VCaP (cell line): Measurements from ENCODE around the gene CTSA.
A peak's percentile ranks its signal among the peaks of the same experiment; 100 is the strongest.

ENCODE experiments used
- H3K27ac ChIP-seq: fragments of 450-650 bp; 2 replicates; pipeline ENCODE4 v1.5.1; 2017
- TF ChIP-seq, protein P1 (sequence below): fragments of 450-650 bp; conservative IDR thresholded peaks from 2 replicates; pipeline ENCODE4 v1.5.1; 2017; ENCODE audit warnings: mild to moderate bottlenecking, moderate library complexity

The CTSA gene

DNA sequence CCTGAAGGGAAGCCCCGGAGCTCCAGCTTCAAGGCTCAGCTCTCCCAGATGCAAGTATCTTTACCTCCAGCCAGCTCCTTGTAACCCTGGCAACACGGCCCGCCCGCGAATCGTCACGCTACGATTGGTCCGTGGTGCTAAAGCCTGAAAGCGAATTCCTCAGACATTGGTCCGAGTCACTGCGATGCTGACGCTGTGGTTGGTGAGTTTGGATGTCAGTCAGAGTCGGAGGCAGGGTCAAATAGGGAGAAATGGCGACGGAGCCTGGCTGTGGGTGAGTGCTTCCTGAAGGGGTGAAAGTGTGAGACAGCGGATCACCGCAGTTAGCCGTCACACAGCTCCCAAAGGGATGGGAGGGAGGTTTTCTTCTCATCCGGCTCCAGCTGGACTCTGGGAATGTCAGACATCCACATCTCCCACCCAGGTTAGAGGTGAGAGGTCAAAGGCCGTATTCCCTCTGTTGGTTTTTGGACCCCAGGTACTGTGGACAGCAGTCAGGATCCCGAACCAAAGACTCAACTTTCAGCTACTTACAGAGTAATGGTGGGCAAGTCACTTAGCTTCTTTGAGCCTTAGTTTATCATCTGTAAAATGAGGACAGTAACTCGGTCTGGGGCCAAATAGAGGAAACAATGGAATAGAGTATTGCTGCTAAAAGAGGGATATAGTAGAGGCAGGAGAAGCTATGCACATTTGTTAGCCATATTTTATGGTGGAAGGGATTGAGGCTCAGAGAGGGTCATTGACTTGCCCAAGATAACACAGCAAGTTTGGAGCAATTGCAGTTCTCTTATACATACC is 9.9 kb upstream of the CTSA start, which contains the start of gene ZSWIM1:
ZSWIM1 (plus strand) TSS at position 240 of the 801 bp plus-strand sequence. CDS start 1,366 bp downstream, outside the sequence.
- TF ChIP-seq, protein P1, sequence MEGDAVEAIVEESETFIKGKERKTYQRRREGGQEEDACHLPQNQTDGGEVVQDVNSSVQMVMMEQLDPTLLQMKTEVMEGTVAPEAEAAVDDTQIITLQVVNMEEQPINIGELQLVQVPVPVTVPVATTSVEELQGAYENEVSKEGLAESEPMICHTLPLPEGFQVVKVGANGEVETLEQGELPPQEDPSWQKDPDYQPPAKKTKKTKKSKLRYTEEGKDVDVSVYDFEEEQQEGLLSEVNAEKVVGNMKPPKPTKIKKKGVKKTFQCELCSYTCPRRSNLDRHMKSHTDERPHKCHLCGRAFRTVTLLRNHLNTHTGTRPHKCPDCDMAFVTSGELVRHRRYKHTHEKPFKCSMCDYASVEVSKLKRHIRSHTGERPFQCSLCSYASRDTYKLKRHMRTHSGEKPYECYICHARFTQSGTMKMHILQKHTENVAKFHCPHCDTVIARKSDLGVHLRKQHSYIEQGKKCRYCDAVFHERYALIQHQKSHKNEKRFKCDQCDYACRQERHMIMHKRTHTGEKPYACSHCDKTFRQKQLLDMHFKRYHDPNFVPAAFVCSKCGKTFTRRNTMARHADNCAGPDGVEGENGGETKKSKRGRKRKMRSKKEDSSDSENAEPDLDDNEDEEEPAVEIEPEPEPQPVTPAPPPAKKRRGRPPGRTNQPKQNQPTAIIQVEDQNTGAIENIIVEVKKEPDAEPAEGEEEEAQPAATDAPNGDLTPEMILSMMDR: no peak
- peak within 1 kb of the TSS; percentile 77 for H3K27ac ChIP-seq

DNA sequence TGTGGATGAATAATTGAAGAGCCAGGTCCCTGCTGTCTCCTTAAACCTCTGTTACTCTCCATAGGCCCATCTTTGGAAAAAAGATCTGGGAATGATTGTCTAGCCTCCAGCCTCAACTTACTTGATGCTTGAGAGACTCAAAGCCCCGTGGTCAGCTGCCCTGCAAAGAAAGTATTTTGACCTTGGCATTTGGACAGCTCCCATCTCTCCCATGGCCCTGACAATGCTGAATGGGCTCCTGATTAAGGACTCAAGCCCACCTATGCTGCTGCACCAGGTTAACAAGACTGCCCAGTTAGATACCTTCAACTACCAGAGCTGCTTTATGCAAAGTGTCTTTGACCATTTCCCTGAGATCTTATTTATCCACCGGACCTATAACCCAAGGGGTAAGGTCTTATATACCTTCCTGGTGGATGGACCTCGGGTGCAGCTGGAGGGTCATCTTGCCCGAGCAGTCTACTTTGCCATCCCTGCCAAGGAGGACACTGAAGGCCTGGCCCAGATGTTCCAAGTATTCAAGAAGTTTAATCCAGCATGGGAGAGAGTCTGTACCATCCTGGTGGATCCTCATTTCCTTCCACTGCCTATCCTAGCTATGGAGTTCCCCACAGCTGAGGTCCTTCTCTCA is 8.6 kb upstream of the CTSA start:
- TF ChIP-seq, protein P1: no peak
- no peak overlapping the region for H3K27ac ChIP-seq

DNA sequence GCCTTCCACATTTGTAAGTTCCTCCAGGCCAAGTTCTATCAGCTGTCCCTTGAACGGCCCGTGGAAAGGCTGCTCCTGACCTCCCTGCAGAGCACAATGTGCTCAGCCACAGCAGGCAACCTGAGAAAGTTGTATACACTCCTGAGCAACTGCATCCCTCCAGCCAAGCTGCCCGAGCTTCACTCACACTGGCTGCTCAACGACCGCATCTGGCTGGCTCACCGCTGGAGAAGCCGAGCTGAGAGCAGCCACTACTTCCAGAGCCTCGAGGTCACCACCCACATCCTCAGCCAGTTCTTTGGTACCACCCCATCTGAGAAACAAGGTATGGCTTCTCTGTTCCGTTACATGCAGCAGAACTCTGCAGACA is 8.1 kb upstream of the CTSA start:
- TF ChIP-seq, protein P1: no peak
- H3K27ac ChIP-seq: no peak overlapping the region

DNA sequence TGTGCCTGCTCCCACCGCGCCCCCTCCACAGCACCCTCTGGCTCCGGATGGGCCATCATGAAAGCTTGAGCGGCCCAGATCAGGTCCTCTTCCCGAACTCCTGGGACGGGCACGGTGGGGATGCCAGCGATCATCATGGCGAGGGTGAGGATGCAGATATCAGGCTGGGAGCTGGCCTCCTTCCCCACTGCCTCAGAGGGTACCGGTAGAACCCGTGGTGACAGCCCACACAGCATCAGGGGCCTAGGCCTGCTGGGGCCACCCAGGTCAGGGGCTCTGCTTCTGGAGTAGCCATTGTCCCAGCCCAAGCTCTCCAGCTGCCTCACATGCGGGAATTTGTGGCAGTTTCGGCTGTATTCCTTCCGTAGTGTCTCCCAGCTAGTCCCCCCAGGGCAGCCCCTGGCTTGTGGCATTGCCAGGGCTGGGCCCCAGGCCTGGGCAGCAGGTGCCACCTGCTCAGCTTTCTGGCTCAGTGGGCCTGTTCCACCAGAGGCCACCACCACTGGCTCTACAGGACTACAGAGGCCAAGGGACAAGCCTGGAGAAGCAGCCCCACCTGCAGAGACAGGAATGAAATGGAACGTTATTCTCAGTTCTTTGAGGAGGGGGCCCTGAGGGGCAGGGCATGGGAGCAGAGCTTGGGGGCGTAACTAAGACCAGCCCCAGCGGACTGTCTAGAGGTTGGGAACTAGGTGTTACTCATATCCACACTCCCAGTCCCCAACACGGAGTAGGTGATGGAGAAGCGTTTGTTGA is 4.4 kb upstream of the CTSA start:
- TF ChIP-seq, protein P1: no peak
- H3K27ac ChIP-seq: no peak overlapping the region

DNA sequence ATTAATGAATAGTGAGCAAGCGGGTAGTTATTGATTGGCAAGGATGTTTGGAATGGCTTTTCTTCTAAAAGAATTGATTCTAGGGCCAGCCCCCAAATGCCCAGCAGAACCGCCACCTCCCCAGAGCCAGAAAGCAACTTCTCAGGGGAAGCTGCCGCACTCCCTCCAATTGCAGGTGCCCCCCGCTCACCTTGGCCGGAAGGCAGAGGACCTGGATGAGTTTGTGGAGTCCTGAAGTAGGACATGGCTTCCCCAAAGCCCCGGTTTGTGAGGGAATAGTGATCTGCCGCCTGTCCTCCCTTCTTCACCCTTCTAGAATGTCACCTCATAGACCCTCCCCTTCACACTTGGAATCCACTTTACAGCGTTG is 3.8 kb upstream of the CTSA start, which contains the start of gene SPATA25:
SPATA25 (minus strand) TSS at position 277 of the 370 bp plus-strand sequence; CDS start at position 245, 32 bp downstream.
- TF ChIP-seq, protein P1: no peak
- no peak within 1 kb of the TSS for H3K27ac ChIP-seq

DNA sequence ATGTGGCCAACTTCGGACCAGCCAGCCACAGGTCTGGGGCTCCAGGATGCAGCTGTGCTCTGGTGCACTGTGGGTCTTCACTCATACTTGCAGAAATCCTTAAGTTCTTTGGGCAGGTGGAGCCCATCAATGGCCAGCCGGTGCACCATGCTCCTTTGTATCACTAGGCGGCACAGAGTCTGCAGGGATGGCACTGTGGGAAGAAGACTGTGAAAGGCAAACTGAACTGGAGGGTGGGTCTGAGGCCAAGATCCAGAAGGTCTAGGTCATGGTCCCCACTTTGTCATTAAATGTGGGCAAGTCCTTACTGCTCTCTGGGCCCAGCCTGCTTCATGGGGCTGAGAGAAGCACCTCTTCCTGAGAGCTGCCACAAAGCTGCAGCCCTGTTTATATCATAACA is 2.5 kb upstream of the CTSA start:
- H3K27ac ChIP-seq: no peak overlapping the region
- TF ChIP-seq, protein P1: no peak
